Measurements from ENCODE around the gene GGTA1.

GGTA1 gene

DNA sequence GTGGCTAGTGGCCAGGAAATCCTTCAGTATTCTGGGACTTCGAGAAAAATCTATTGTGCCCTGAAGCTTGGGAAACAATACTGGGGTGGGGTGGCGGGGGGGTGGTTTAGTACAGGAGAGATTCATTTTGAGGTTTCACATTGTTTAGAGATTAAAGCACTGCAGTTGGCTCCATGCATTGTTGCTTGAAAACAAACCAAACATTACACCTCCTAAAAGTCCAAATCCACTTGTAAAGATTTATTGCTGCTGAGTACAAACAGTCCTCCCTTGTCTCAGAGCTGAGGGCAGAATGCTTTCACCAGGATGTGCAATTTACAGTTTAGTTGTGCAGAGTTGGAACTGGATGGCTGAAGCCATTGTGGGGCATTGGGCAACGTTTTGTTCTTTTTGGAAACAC lies 49.4 kb downstream of the GGTA1 start:
- H3K4me3 ChIP-seq (ENCODE audit: low read depth, low read length) = no peak overlapping the region
- H3K4me1 ChIP-seq = no peaks in the 10 kb centered on the region
- H3K9me3 ChIP-seq (ENCODE audit: control insufficient read depth, low read length) = no peaks in the 10 kb centered on the region
- no peak overlapping the region for H3K4me2 ChIP-seq (ENCODE audit: low read length)
- no peak overlapping the region for H3K27ac ChIP-seq
- TF ChIP-seq, protein P1, sequence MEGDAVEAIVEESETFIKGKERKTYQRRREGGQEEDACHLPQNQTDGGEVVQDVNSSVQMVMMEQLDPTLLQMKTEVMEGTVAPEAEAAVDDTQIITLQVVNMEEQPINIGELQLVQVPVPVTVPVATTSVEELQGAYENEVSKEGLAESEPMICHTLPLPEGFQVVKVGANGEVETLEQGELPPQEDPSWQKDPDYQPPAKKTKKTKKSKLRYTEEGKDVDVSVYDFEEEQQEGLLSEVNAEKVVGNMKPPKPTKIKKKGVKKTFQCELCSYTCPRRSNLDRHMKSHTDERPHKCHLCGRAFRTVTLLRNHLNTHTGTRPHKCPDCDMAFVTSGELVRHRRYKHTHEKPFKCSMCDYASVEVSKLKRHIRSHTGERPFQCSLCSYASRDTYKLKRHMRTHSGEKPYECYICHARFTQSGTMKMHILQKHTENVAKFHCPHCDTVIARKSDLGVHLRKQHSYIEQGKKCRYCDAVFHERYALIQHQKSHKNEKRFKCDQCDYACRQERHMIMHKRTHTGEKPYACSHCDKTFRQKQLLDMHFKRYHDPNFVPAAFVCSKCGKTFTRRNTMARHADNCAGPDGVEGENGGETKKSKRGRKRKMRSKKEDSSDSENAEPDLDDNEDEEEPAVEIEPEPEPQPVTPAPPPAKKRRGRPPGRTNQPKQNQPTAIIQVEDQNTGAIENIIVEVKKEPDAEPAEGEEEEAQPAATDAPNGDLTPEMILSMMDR (IDR thresholded peaks at IDR 0.05) = no peak
- no peaks in the 10 kb centered on the region for H3K27me3 ChIP-seq (ENCODE audit: control insufficient read depth, insufficient read depth, low read length)
- no peak overlapping the region for H2AFZ ChIP-seq
- H3K36me3 ChIP-seq (ENCODE audit: control insufficient read depth, insufficient read depth, low read length) = no peaks in the 10 kb centered on the region
- no peak overlapping the region for H3K9ac ChIP-seq
- H3K79me2 ChIP-seq = no peaks in the 10 kb centered on the region

DNA sequence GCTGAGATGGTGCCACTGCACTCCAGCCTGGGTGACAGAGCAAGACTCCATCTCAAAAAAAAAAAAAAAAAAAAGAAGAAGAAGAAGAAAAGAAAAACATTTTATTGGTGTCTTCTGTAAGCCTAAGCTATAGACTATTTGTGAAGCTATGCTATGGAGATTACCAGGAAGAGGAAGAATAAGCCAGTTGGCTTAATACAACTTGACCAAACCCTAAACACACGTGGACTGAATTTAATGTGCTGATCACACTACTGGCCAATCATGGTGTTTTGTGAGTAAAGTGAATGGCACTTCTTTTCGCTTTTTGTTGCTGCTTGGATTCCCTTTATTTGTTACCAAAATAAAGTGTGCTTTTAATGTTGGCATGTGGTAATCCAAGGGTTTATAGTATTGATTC lies 49.9 kb downstream of the GGTA1 start:
- H3K4me2 ChIP-seq (ENCODE audit: low read length) = no peak overlapping the region
- TF ChIP-seq, protein P1 (IDR thresholded peaks at IDR 0.05) = no peak
- no peaks in the 10 kb centered on the region for H3K9me3 ChIP-seq (ENCODE audit: control insufficient read depth, low read length)
- H3K9ac ChIP-seq = no peak overlapping the region
- H3K4me1 ChIP-seq = no peaks in the 10 kb centered on the region
- no peak overlapping the region for H3K27ac ChIP-seq
- no peaks in the 10 kb centered on the region for H3K27me3 ChIP-seq (ENCODE audit: control insufficient read depth, insufficient read depth, low read length)
- no peak overlapping the region for H2AFZ ChIP-seq
- no peaks in the 10 kb centered on the region for H3K36me3 ChIP-seq (ENCODE audit: control insufficient read depth, insufficient read depth, low read length)
- H3K79me2 ChIP-seq = no peaks in the 10 kb centered on the region
- no peak overlapping the region for H3K4me3 ChIP-seq (ENCODE audit: low read depth, low read length)

DNA sequence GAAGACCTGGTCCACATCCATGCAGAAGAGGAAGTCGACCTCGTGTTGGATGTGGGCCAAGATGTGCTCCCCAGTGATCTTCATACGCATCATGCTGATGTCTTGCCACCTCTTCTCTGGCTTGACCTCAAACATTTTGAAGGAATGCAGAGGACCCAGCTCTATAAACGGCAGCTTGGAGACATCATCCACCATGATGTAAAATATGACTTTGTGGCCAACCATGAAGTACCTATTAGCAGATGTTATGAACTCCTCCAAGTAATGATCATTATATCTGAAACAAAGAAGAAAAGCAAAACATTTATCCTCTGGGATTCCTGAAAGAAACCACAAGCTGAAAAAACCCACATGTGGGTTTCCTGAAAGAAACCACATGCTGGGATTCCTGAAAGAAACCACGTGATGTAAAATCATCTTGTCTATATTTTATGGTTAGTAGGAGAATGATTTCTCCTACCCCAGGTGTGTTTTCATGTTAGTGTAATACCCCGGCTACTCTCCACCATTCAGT lies 52.3 kb downstream of the GGTA1 start:
- Histone ChIP-seq H3K4me3 (ENCODE audit: low read depth, low read length) (no peak overlapping the region), H3K27ac (no peak overlapping the region), H3K4me2 (ENCODE audit: low read length) (no peak overlapping the region), H3K27me3 (ENCODE audit: control insufficient read depth, insufficient read depth, low read length) (no peaks in the 10 kb centered on the region), H3K79me2 (no peaks in the 10 kb centered on the region), H3K36me3 (ENCODE audit: control insufficient read depth, insufficient read depth, low read length) (no peaks in the 10 kb centered on the region), H3K9me3 (ENCODE audit: control insufficient read depth, low read length) (no peaks in the 10 kb centered on the region), H3K9ac (no peak overlapping the region), H2AFZ (no peak overlapping the region), H3K4me1 (no peaks in the 10 kb centered on the region)
- TF ChIP-seq, protein P1 (IDR thresholded peaks at IDR 0.05) = no peak

DNA sequence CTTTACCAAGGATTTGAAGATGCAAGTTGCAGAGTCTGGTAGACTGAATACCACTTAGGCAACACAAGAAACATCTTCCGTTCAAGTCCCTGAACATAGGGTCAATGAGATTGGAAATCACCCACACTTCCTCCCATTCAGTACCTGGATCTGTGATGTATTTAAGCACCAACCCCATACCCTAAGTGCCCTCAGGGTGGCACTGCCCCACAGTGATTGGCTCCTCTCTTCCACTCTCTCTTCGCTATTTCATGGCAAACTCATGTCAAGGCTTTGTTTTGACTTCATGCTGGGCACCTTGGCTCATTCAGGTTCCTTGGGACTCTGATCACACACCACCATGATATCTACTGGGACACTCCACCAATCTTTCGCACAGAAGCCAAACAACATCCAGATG lies 53.7 kb downstream of the GGTA1 start:
- no peaks in the 10 kb centered on the region for H3K27me3 ChIP-seq (ENCODE audit: control insufficient read depth, insufficient read depth, low read length)
- TF ChIP-seq, protein P1 (IDR thresholded peaks at IDR 0.05) = peak; percentile 9
- no peak overlapping the region for H2AFZ ChIP-seq
- no peaks in the 10 kb centered on the region for H3K36me3 ChIP-seq (ENCODE audit: control insufficient read depth, insufficient read depth, low read length)
- H3K9ac ChIP-seq = no peak overlapping the region
- no peaks in the 10 kb centered on the region for H3K9me3 ChIP-seq (ENCODE audit: control insufficient read depth, low read length)
- no peaks in the 10 kb centered on the region for H3K79me2 ChIP-seq
- H3K4me3 ChIP-seq (ENCODE audit: low read depth, low read length) = no peak overlapping the region
- H3K4me1 ChIP-seq = no peaks in the 10 kb centered on the region
- no peak overlapping the region for H3K4me2 ChIP-seq (ENCODE audit: low read length)
- no peak overlapping the region for H3K27ac ChIP-seq

DNA sequence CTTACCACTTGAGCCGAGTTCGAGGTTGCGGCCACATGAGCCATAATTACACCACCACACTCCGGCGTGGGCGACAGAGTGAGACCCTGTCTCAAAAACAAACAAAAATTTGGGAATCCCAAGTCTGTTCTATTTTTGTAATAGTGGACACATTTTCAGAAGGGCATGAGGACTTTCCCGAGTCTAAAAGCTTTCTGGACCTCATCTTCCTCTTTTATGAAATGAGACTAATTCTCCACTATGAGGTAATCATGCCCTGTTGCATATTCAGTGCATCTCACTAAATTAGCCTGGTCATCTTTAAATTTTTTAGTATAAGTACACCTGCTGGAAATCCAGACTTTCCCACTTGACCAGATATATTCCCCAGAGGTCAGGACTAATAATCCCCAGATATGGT lies 55.7 kb downstream of the GGTA1 start:
- H3K9ac ChIP-seq = no peak overlapping the region
- TF ChIP-seq, protein P1 (IDR thresholded peaks at IDR 0.05) = no peak
- no peak overlapping the region for H3K4me2 ChIP-seq (ENCODE audit: low read length)
- no peaks in the 10 kb centered on the region for H3K4me1 ChIP-seq
- no peaks in the 10 kb centered on the region for H3K9me3 ChIP-seq (ENCODE audit: control insufficient read depth, low read length)
- H3K27ac ChIP-seq = no peak overlapping the region
- H3K27me3 ChIP-seq (ENCODE audit: control insufficient read depth, insufficient read depth, low read length) = no peaks in the 10 kb centered on the region
- H3K4me3 ChIP-seq (ENCODE audit: low read depth, low read length) = no peak overlapping the region
- H2AFZ ChIP-seq = no peak overlapping the region
- no peaks in the 10 kb centered on the region for H3K36me3 ChIP-seq (ENCODE audit: control insufficient read depth, insufficient read depth, low read length)
- H3K79me2 ChIP-seq = no peaks in the 10 kb centered on the region

Measured in parathyroid adenoma (tissue), 2 donors.